Keratinocyte (primary cell): ENCODE measurements around the gene ANKRD26.
"Not testable (repeated sequence)": the region's sequence is repeated elsewhere in the genome, so short reads cannot be mapped to it uniquely, and the experiment has no call there.

ENCODE experiments used
- CTCF ChIP-seq, 3 experiments: IDR thresholded peaks in 1 of 3; conservative IDR thresholded peaks in 1 of 3; optimal IDR thresholded peaks in 1 of 3; 2 replicates in 2 of 3; 3 replicates in 1 of 3; pipeline versions ENCODE3 to v1.5.1; 2011; ENCODE audit warnings: low read length in 3 of 3, mild to moderate bottlenecking in 3 of 3, moderate library complexity in 2 of 3, control low read depth in 1 of 3, inconsistent platforms in 1 of 3; ENCODE audit not compliant: insufficient read depth in 2 of 3; ENCODE audit errors: extremely low read depth in 1 of 3
- EZH2 ChIP-seq: IDR thresholded peaks from one replicate; pipeline ENCODE4 v1.6.1; 2012; ENCODE audit warnings: inconsistent platforms, mild to moderate bottlenecking, low read length, moderate library complexity

GRCh38 chr10:27045247-27045646 lies 55.0 kb downstream of the ANKRD26 start:
- TF ChIP-seq CTCF (optimal IDR thresholded peaks at IDR 0.05 in 1 of 3, IDR thresholded peaks at IDR 0.05 in 1 of 3, conservative IDR thresholded peaks at IDR 0.05 in 1 of 3; ENCODE audit: extremely low read depth in 1 of 3, insufficient read depth in 2 of 3, low read length in 3 of 3); EZH2: not testable (repeated sequence)
